ENCODE data around the gene USP13. TPM values are rescaled to one million over a fixed set of nuclear protein-coding genes. Genes with fewer than 3 reads are reported as not detected.

Gene USP13
- total RNA-seq, 1 donor from 2014 or later: 11.5 TPM

DNA sequence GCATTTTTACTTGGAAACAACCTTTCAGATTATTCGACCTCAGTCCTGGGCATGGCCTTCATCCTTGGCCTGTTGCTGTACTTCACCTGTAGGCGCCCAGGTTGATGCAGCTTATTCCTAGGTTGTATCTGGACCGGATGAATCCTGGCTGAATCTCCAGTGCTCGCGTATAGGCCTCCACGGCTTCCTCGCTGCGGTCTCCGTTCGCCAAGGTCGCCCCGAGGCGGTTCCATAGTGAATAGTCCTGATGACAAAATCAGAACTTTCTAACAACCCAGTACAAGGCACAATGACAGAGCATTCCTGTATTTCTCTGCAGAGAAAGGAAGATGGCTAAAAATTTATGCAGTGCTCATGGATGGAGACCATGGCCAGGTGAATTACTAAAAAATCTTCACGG is 154.7 kb downstream of the USP13 start:
- TF ChIP-seq CTCF (IDR thresholded peaks at IDR 0.05): no peak
- TF ChIP-seq POLR2AphosphoS5 (IDR thresholded peaks at IDR 0.05; ENCODE audit: insufficient read depth in 1 of 2, low read depth in 1 of 2): no peak
- no peak for TF ChIP-seq POLR2A (IDR thresholded peaks at IDR 0.05)
- Histone ChIP-seq H3K4me3 (no peak overlapping the region), H3K4me1 (no peaks in the 10 kb centered on the region), H3K9me3 (no peaks in the 10 kb centered on the region), H3K27me3 (no peaks in the 10 kb centered on the region), H3K36me3 (no peaks in the 10 kb centered on the region), H3K27ac (no peak overlapping the region)
- intact Hi-C loops (cut with DNase I): no loop called here
- no peak for DNase-seq (ENCODE audit: extremely low spot score in 2 of 2)

DNA sequence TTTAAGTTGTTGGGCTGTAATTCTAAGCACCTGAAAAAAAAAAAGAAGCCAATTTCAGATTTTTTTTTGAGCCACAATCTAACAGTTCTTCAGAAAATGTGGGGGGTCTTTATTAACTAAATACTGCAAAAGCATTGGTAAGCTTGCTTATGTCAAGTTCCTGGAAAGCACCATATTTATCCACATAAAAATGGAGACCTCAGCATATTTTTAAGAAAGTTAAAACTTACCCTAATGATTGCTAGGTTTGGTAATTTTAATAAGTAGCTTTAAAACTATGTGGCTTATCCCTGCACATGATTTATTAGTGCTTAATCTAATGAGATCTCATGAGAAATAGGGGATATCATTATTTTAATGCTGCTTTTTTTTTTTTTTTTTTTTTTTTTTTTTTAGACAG is 156.8 kb downstream of the USP13 start:
- DNase-seq (ENCODE audit: extremely low spot score in 2 of 2): no peak
- Histone ChIP-seq H3K4me1 (no peaks in the 10 kb centered on the region), H3K27me3 (no peaks in the 10 kb centered on the region), H3K9me3 (no peaks in the 10 kb centered on the region), H3K27ac (no peak overlapping the region), H3K4me3 (no peak overlapping the region), H3K36me3 (no peaks in the 10 kb centered on the region)
- intact Hi-C loops (cut with DNase I): no loop called here
- TF ChIP-seq CTCF (IDR thresholded peaks at IDR 0.05): no peak
- TF ChIP-seq POLR2AphosphoS5 (IDR thresholded peaks at IDR 0.05; ENCODE audit: insufficient read depth in 1 of 2, low read depth in 1 of 2): no peak
- TF ChIP-seq POLR2A (IDR thresholded peaks at IDR 0.05): no peak

- intact Hi-C loops (cut with DNase I): no loop called here
- H3K27ac ChIP-seq: no peak overlapping the region
- no peaks in the 10 kb centered on the region for H3K9me3 ChIP-seq
These were observed 158.7 kb downstream of the USP13 start for GRCh38 chr3:179811321-179812095.

GRCh38 chr3:179812096-179812382 is 159.2 kb downstream of the USP13 start:
- no peak for DNase-seq (ENCODE audit: extremely low spot score in 2 of 2)
- TF ChIP-seq CTCF (IDR thresholded peaks at IDR 0.05): peak in 1 of 3 experiments; percentile 10
- TF ChIP-seq POLR2A (IDR thresholded peaks at IDR 0.05): no peak
- no peak for TF ChIP-seq POLR2AphosphoS5 (IDR thresholded peaks at IDR 0.05; ENCODE audit: insufficient read depth in 1 of 2, low read depth in 1 of 2)
- Histone ChIP-seq H3K4me1 (no peaks in the 10 kb centered on the region), H3K27me3 (no peaks in the 10 kb centered on the region), H3K27ac (no peak overlapping the region), H3K36me3 (no peaks in the 10 kb centered on the region), H3K9me3 (no peaks in the 10 kb centered on the region), H3K4me3 (no peak overlapping the region)
- intact Hi-C loops (cut with DNase I): no loop called here

More at GRCh38 chr3:179811321-179812095, 158.7 kb downstream of the USP13 start:
- Histone ChIP-seq H3K4me3 (no peak overlapping the region), H3K27me3 (no peaks in the 10 kb centered on the region), H3K36me3 (no peaks in the 10 kb centered on the region), H3K4me1 (no peaks in the 10 kb centered on the region)
- TF ChIP-seq POLR2AphosphoS5 (IDR thresholded peaks at IDR 0.05; ENCODE audit: insufficient read depth in 1 of 2, low read depth in 1 of 2) (no peak), POLR2A (IDR thresholded peaks at IDR 0.05) (no peak), CTCF (IDR thresholded peaks at IDR 0.05) (peak in 1 of 3 experiments; percentile 24)
- DNase-seq (ENCODE audit: extremely low spot score in 2 of 2): no peak

GRCh38 chr3:179819379-179819778 is 166.5 kb downstream of the USP13 start:
- Histone ChIP-seq H3K9me3 (no peaks in the 10 kb centered on the region), H3K4me3 (no peak overlapping the region), H3K27ac (no peak overlapping the region), H3K4me1 (no peaks in the 10 kb centered on the region), H3K36me3 (no peaks in the 10 kb centered on the region), H3K27me3 (no peaks in the 10 kb centered on the region)
- TF ChIP-seq POLR2AphosphoS5 (IDR thresholded peaks at IDR 0.05; ENCODE audit: insufficient read depth in 1 of 2, low read depth in 1 of 2) (no peak), POLR2A (IDR thresholded peaks at IDR 0.05) (no peak), CTCF (IDR thresholded peaks at IDR 0.05) (no peak)
- DNase-seq (ENCODE audit: extremely low spot score in 2 of 2): no peak
- intact Hi-C loops (cut with DNase I): no loop called here
